SK-N-SH (cell line): ENCODE results near the gene CCDC160. TPM values are rescaled to one million over a fixed set of nuclear protein-coding genes. Genes with fewer than 3 reads are reported as not detected.

ENCODE experiments used
- CTCF ChIA-PET: fragments of 300-600, 350-600 bp; formaldehyde crosslinking; extraction: SDS; loops from one replicate; lab custom pipeline; 2021; lab: Yijun Ruan, JAX
- POLR2A ChIA-PET: fragments of 350-600 bp; sonication (Branson Sonifier 250); formaldehyde crosslinking; extraction: SDS; loops from one replicate; lab custom pipeline; 2020; ENCODE audit warnings: antibody characterized with exemption, inconsistent platforms; lab: Yijun Ruan, JAX
- DNase-seq: peaks from one replicate; pipeline ENCODE4 v3.0.0; 2012
- H2AFZ ChIP-seq: fragments of 200-600 bp; sonication (generic); 2 replicates; pipeline ENCODE4 v1.8.1; 2016; ENCODE audit warnings: antibody characterized with exemption, mild to moderate bottlenecking, low read depth
- H3F3A ChIP-seq: fragments of 200-600 bp; sonication (generic); replicated peaks from 2 replicates; pipeline ENCODE3; 2016; ENCODE audit warnings: antibody characterized with exemption, mild to moderate bottlenecking; ENCODE audit not compliant: insufficient read depth
- H3K27ac ChIP-seq, 2 experiments: fragments of 200-500 bp in 1 of 2; fragments of 200-600 bp in 1 of 2; sonication (Bioruptor generic) in 1 of 2; sonication (generic), shearing (Covaris generic) in 1 of 2; 2 replicates each; pipeline versions ENCODE4 v1.5.1 to v1.6.1; 2014 to 2016; ENCODE audit warnings: low read depth in 2 of 2, inconsistent platforms in 1 of 2, low read length in 1 of 2, mild to moderate bottlenecking in 1 of 2, mixed read lengths in 1 of 2
- H3K27me3 ChIP-seq: fragments of 200-600 bp; sonication (generic), shearing (Covaris generic); 2 replicates; pipeline ENCODE4 v1.6.1; 2016; ENCODE audit warnings: mixed run types; ENCODE audit not compliant: insufficient read depth
- H3K36me3 ChIP-seq, 2 experiments: fragments of 200-500 bp in 1 of 2; fragments of 200-600 bp in 1 of 2; sonication (Bioruptor generic) in 1 of 2; sonication (generic) in 1 of 2; replicated peaks in 1 of 2; 2 replicates each; pipeline versions ENCODE3 to v1.5.1; 2014 to 2016; ENCODE audit warnings: low read length in 1 of 2, mild to moderate bottlenecking in 1 of 2; ENCODE audit not compliant: insufficient read depth in 2 of 2, control insufficient read depth in 1 of 2
- H3K4me1 ChIP-seq, 2 experiments: fragments of 200-500 bp in 1 of 2; fragments of 200-600 bp in 1 of 2; sonication (Bioruptor generic) in 1 of 2; sonication (generic), shearing (Covaris generic) in 1 of 2; 2 replicates each; pipeline versions ENCODE4 v1.5.1 to v1.6.1; 2014 to 2016; ENCODE audit warnings: low read depth in 1 of 2, low read length in 1 of 2, mixed run types in 1 of 2; ENCODE audit not compliant: insufficient read depth in 2 of 2, control insufficient read depth in 1 of 2
- H3K4me2 ChIP-seq: fragments of 200-600 bp; sonication (generic), shearing (Covaris generic); 2 replicates; pipeline ENCODE4 v1.6.1; 2017; ENCODE audit warnings: mixed run types
- H3K4me3 ChIP-seq, 2 experiments: fragments of 200-500 bp in 1 of 2; fragments of 200-600 bp in 1 of 2; sonication (Bioruptor generic) in 1 of 2; sonication (generic), shearing (Covaris generic) in 1 of 2; 2 replicates each; pipeline versions ENCODE4 v1.5.1 to v1.8.1; 2014 to 2016; ENCODE audit warnings: low read depth in 2 of 2, inconsistent platforms in 1 of 2, low read length in 1 of 2, mild to moderate bottlenecking in 1 of 2, mixed read lengths in 1 of 2, moderate library complexity in 1 of 2
- H3K79me2 ChIP-seq: fragments of 200-600 bp; sonication (generic); 2 replicates; pipeline ENCODE4 v1.8.1; 2017; ENCODE audit warnings: mild to moderate bottlenecking; ENCODE audit not compliant: insufficient read depth
- H3K9ac ChIP-seq: fragments of 200-600 bp; sonication (generic); 2 replicates; pipeline ENCODE4 v1.6.1; 2017; ENCODE audit warnings: mixed run types
- H3K9me2 ChIP-seq: fragments of 200-600 bp; sonication (generic); 2 replicates; pipeline ENCODE4 v1.6.1; 2017; ENCODE audit warnings: mixed run types
- H3K9me3 ChIP-seq: fragments of 200-600 bp; sonication (generic); 2 replicates; pipeline ENCODE4 v1.6.1; 2017; ENCODE audit warnings: mixed run types, mild to moderate bottlenecking, moderate library complexity
- H4K20me1 ChIP-seq: fragments of 200-600 bp; sonication (generic); 2 replicates; pipeline ENCODE4 v1.6.1; 2017; ENCODE audit warnings: mild to moderate bottlenecking, mixed run types; ENCODE audit not compliant: insufficient read depth
- CHD2 ChIP-seq: fragments of 150-350 bp; IDR thresholded peaks from 2 replicates; pipeline ENCODE4 v1.6.1; 2018; ENCODE audit warnings: low read length; ENCODE audit not compliant: partially characterized antibody
- POLR2AphosphoS5 ChIP-seq: IDR thresholded peaks from 2 replicates; pipeline ENCODE4 v1.6.1; 2012; ENCODE audit warnings: low read depth, low read length
- RAD21 ChIP-seq: IDR thresholded peaks from 2 replicates; pipeline ENCODE4 v1.6.1; 2012; ENCODE audit warnings: mild to moderate bottlenecking, low read length
- RCOR1 ChIP-seq: fragments of 150-350 bp; IDR thresholded peaks from 2 replicates; pipeline ENCODE4 v1.6.1; 2017; ENCODE audit warnings: antibody characterized with exemption, low read length
- RFX5 ChIP-seq: IDR thresholded peaks from 2 replicates; pipeline ENCODE4 v1.6.1; 2012; ENCODE audit warnings: mild to moderate bottlenecking, improper control_type of control experiment, low read length
- SMC3 ChIP-seq: IDR thresholded peaks from 2 replicates; pipeline ENCODE4 v1.6.1; 2012; ENCODE audit warnings: low read depth, low read length, improper control_type of control experiment
- TAF1 ChIP-seq: IDR thresholded peaks from 2 replicates; pipeline ENCODE4 v1.6.1; 2012; ENCODE audit warnings: low read depth, mild to moderate bottlenecking, low read length, moderate library complexity, borderline replicate concordance
- polyA plus RNA-seq, 3 experiments: library from polyadenylated mRNA; depleted of rRNA; stranded (reverse); fragments of >200 nt; gene quantifications; 2 replicates each; pipeline ENCODE4 v1.2.3, GENCODE V29; 2012
- TF ChIP-seq, protein P1 (sequence below): IDR thresholded peaks from 2 replicates; pipeline ENCODE4 v1.6.1; 2012; ENCODE audit warnings: mild to moderate bottlenecking, low read depth, low read length, moderate library complexity
- TF ChIP-seq, protein P2 (sequence below): fragments of 200-600 bp; sonication (generic); IDR thresholded peaks from 2 replicates; pipeline ENCODE4 v1.6.1; 2017; ENCODE audit warnings: antibody characterized with exemption, mild to moderate bottlenecking, moderate library complexity
- TF ChIP-seq, protein P3 (sequence below): IDR thresholded peaks from 2 replicates; pipeline ENCODE4; 2012

CCDC160 gene
- polyA plus RNA-seq, 1 of the 3 experiments (the other 2 are of a cell fraction), result not detected

DNA sequence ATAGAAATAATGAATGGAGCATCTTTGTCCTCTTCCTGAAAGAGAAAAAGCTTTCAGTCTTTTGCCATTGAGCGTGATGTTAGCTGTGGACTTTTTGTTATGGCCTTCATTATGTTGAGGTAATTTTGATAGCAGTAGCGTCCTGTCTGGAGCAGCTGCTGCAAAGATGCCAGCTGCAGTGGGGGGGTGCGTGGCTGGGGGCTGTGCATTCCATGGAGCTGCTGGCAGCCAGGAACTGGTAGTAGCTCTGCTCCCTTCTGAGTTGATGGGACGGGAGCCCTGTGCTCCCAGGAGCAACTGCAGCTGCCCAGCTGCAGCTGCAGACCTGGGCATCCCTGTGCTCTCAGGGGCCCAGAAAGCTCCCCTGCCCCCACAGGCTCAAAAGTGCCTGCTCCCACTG lies 50.4 kb downstream of the CCDC160 start (continued):
- TF ChIP-seq, protein P1, sequence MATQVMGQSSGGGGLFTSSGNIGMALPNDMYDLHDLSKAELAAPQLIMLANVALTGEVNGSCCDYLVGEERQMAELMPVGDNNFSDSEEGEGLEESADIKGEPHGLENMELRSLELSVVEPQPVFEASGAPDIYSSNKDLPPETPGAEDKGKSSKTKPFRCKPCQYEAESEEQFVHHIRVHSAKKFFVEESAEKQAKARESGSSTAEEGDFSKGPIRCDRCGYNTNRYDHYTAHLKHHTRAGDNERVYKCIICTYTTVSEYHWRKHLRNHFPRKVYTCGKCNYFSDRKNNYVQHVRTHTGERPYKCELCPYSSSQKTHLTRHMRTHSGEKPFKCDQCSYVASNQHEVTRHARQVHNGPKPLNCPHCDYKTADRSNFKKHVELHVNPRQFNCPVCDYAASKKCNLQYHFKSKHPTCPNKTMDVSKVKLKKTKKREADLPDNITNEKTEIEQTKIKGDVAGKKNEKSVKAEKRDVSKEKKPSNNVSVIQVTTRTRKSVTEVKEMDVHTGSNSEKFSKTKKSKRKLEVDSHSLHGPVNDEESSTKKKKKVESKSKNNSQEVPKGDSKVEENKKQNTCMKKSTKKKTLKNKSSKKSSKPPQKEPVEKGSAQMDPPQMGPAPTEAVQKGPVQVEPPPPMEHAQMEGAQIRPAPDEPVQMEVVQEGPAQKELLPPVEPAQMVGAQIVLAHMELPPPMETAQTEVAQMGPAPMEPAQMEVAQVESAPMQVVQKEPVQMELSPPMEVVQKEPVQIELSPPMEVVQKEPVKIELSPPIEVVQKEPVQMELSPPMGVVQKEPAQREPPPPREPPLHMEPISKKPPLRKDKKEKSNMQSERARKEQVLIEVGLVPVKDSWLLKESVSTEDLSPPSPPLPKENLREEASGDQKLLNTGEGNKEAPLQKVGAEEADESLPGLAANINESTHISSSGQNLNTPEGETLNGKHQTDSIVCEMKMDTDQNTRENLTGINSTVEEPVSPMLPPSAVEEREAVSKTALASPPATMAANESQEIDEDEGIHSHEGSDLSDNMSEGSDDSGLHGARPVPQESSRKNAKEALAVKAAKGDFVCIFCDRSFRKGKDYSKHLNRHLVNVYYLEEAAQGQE, result no peak
- TF ChIP-seq TAF1 (no peak), RFX5 (no peak), CHD2 (no peak), RCOR1 (no peak)

DNA sequence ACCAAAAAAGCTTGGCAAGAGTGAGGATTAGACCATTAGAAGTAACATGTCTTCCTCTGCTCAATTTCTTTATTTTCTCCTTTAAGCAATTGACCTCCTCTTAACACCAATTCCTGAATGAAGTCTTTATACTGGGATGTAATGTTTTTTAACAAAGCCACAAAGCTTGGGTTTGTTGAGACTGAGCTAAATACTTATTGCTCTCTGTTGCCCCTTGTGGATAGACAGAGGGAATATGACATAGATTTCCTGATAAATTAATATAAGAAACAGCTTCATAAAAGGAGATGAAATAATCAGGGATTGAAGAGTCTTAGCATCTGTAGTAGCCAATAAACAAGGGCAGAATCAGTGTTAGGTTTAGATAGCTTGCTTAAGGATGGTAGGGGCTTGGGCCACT lies 57.6 kb downstream of the CCDC160 start:
- Histone ChIP-seq H4K20me1 (no peaks in the 10 kb centered on the region), H3K4me1 (no peaks in the 10 kb centered on the region), H3F3A (no peaks in the 10 kb centered on the region), H3K4me3 (no peak overlapping the region), H3K4me2 (no peak overlapping the region), H3K9me2 (no peaks in the 10 kb centered on the region), H3K27me3 (no peaks in the 10 kb centered on the region), H3K36me3 (no peaks in the 10 kb centered on the region), H2AFZ (no peak overlapping the region), H3K9ac (no peak overlapping the region), H3K27ac (no peak overlapping the region), H3K79me2 (no peaks in the 10 kb centered on the region), H3K9me3 (no peaks in the 10 kb centered on the region)
- DNase-seq, result peak; percentile 15
- TF ChIP-seq SMC3 (no peak), TAF1 (no peak), RAD21 (peak; percentile 8; the same call in 1 of the 2 replicates), POLR2AphosphoS5 (no peak)
- TF ChIP-seq, protein P2, sequence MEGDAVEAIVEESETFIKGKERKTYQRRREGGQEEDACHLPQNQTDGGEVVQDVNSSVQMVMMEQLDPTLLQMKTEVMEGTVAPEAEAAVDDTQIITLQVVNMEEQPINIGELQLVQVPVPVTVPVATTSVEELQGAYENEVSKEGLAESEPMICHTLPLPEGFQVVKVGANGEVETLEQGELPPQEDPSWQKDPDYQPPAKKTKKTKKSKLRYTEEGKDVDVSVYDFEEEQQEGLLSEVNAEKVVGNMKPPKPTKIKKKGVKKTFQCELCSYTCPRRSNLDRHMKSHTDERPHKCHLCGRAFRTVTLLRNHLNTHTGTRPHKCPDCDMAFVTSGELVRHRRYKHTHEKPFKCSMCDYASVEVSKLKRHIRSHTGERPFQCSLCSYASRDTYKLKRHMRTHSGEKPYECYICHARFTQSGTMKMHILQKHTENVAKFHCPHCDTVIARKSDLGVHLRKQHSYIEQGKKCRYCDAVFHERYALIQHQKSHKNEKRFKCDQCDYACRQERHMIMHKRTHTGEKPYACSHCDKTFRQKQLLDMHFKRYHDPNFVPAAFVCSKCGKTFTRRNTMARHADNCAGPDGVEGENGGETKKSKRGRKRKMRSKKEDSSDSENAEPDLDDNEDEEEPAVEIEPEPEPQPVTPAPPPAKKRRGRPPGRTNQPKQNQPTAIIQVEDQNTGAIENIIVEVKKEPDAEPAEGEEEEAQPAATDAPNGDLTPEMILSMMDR, result peak; percentile 60
- TF ChIP-seq, protein P3, sequence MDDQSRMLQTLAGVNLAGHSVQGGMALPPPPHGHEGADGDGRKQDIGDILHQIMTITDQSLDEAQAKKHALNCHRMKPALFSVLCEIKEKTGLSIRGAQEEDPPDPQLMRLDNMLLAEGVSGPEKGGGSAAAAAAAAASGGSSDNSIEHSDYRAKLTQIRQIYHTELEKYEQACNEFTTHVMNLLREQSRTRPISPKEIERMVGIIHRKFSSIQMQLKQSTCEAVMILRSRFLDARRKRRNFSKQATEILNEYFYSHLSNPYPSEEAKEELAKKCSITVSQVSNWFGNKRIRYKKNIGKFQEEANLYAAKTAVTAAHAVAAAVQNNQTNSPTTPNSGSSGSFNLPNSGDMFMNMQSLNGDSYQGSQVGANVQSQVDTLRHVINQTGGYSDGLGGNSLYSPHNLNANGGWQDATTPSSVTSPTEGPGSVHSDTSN, result no peak
- CTCF ChIA-PET, result interaction anchor here (0.5 to 1.1 kb wide), 7 partner anchors 9 to 268 kb away, joined by 3 to 5 read pairs (median 3); no protein-coding TSS in a partner anchor
- POLR2A ChIA-PET, result no interaction called here

Other genes starting within 250 kb of the CCDC160 start
- 5.5 and 7.5 TPM in 2 replicates for gene PHF6, start 136.1 kb downstream of the CCDC160 start, polyA plus RNA-seq (2012; rRNA removed)
- gene HPRT1, start 223.0 kb downstream of the CCDC160 start, polyA plus RNA-seq (2012; rRNA removed), result 33.2 and 42.3 TPM in 2 replicates